Measurements from ENCODE around the gene DDO. TPM values are rescaled to one million over a fixed set of nuclear protein-coding genes. Genes with fewer than 3 reads are reported as not detected.

The DDO gene
- total and polyA plus RNA-seq, 9 of the 15 experiments (the other 6 are each of a cell fraction or from before 2014, with no cell fraction given) = not detected

GRCh38 chr6:110421749-110422443, 6.5 kb upstream of the DDO start:
- ATAC-seq (no peak), DNase-seq (ENCODE audit: extremely low read depth in 1 of 4, low spot score in 3 of 4) (no peak), FAIRE-seq (no peak)
- Histone ChIP-seq H4K20me1 (replicated peaks; ENCODE audit: control insufficient read depth, insufficient read depth, low read length) (no peaks in the 10 kb centered on the region), H3K9me3 (replicated peaks; ENCODE audit: control insufficient read depth, insufficient read depth, low read depth, low read length) (no peaks in the 10 kb centered on the region), H2AFZ (ENCODE audit: low read depth, low read length) (no peak overlapping the region), H3K79me2 (ENCODE audit: control insufficient read depth, insufficient read depth, low read length) (no peaks in the 10 kb centered on the region), H3K27ac (ENCODE audit: extremely low read depth, low read depth, low read length) (no peak overlapping the region), H3K27me3 (ENCODE audit: control insufficient read depth in 2 of 2, insufficient read depth in 2 of 2, low read length in 2 of 2) (peaks cover 6 to 12% of the 10 kb centered on the region in 2 experiments; a peak in 4 of 5 replicates), H3K9ac (ENCODE audit: insufficient read depth in 1 of 2, low read depth in 2 of 2, low read length in 2 of 2) (no peak overlapping the region), H3K4me3 (no peak overlapping the region), H3K4me1 (replicated peaks in 1 of 2; ENCODE audit: control insufficient read depth in 2 of 2, insufficient read depth in 2 of 2, low read length in 2 of 2) (no peaks in the 10 kb centered on the region), H3K4me2 (ENCODE audit: insufficient read depth, low read length) (no peak overlapping the region), H3K36me3 (ENCODE audit: control insufficient read depth, insufficient read depth, low read length) (no peaks in the 10 kb centered on the region), H3K9me1 (ENCODE audit: control insufficient read depth, insufficient read depth, low read length) (no peaks in the 10 kb centered on the region)
- intact Hi-C loops (cut with micrococcal nuclease) = no loop called here
- ChIA-PET CTCF (ENCODE audit: low intra/inter-chr PET ratio) (no interaction called here), POLR2A (interaction anchor here (1.1 kb wide), 1 partner anchor 50 kb away, joined by 3 read pairs; no protein-coding TSS in a partner anchor)
- 3% methylated on average over 4 of the region's 4 CpGs for WGBS (ENCODE audit: insufficient coverage, low coverage, missing lambda C conversion rate)
- in situ Hi-C loops (cut with MboI) = no loop called here
- BruUV-seq (replicated peaks) = no TSS peak
- TF ChIP-seq CTCFL (IDR thresholded peaks at IDR 0.05; ENCODE audit: borderline replicate concordance, insufficient read depth, low read depth, low read length, poor library complexity, severe bottlenecking) (no peak), HOMEZ (CRISPR knock-in tag; IDR thresholded peaks at IDR 0.05) (no peak), ZNF589 (CRISPR knock-in tag; IDR thresholded peaks at IDR 0.05; ENCODE audit: low read depth) (no peak), ZBTB34 (CRISPR knock-in tag; IDR thresholded peaks at IDR 0.05) (no peak), POLR2B (IDR thresholded peaks at IDR 0.05; ENCODE audit: low read depth, partially characterized antibody) (no peak), ZNF639 (CRISPR knock-in tag; conservative IDR thresholded peaks at IDR 0.05 in 1 of 2, IDR thresholded peaks at IDR 0.05 in 1 of 2) (no peak), PRPF4 (IDR thresholded peaks at IDR 0.05; ENCODE audit: insufficient read depth, low read depth, low read length, poor library complexity, severe bottlenecking) (no peak), NR2C2 (CRISPR knock-in tag; IDR thresholded peaks at IDR 0.05) (no peak), NR2C2 (tag; IDR thresholded peaks at IDR 0.05) (no peak), CBX1 (IDR thresholded peaks at IDR 0.05; ENCODE audit: low read depth) (no peak), ZBTB7A (IDR thresholded peaks at IDR 0.05; ENCODE audit: borderline replicate concordance, control insufficient read depth, low read depth, low read length) (no peak), SNRNP70 (optimal IDR thresholded peaks at IDR 0.05; ENCODE audit: low read depth, low read length) (no peak), ZFP30 (CRISPR knock-in tag; IDR thresholded peaks at IDR 0.05; ENCODE audit: borderline replicate concordance) (no peak), ZBTB1 (CRISPR knock-in tag; IDR thresholded peaks at IDR 0.05; ENCODE audit: borderline replicate concordance, low read depth) (no peak)
